GM23338 (cell line): ENCODE measurements around the gene NFIB. TPM values are rescaled to one million over a fixed set of nuclear protein-coding genes. Genes with fewer than 3 reads are reported as not detected.
A peak's percentile ranks its signal among the peaks of the same experiment; 100 is the strongest.

ENCODE experiments used
- ATAC-seq: fragments of 200-7000 bp; cut with Tn5 transposase; 3 replicates; pipeline ENCODE4 v1.9.1; 2020
- DNase-seq: peaks from one replicate; pipeline ENCODE4 v3.0.0-alpha.2; 2015; ENCODE audit warnings: low spot score
- H2AFZ ChIP-seq: fragments of 200-600 bp; sonication (generic); 2 replicates; pipeline ENCODE4 v1.8.0; 2016; ENCODE audit warnings: antibody characterized with exemption, mild to moderate bottlenecking, moderate library complexity
- H3F3A ChIP-seq: fragments of 200-600 bp; sonication (generic); replicated peaks from 2 replicates; pipeline ENCODE4 v1.8.0; 2017; ENCODE audit warnings: antibody characterized with exemption, mixed run types, low read depth
- H3K27ac ChIP-seq: fragments of 200-600 bp; sonication (generic); 2 replicates; pipeline ENCODE4 v1.6.1; 2016; ENCODE audit warnings: low read depth
- H3K27me3 ChIP-seq: fragments of 200-600 bp; sonication (generic); 2 replicates; pipeline ENCODE4 v1.8.0; 2016; ENCODE audit warnings: mild to moderate bottlenecking, mixed run types, moderate library complexity; ENCODE audit not compliant: insufficient read depth
- H3K36me3 ChIP-seq: fragments of 200-600 bp; sonication (generic); 2 replicates; pipeline ENCODE4 v1.8.0; 2016; ENCODE audit warnings: mild to moderate bottlenecking; ENCODE audit not compliant: insufficient read depth
- H3K4me1 ChIP-seq: fragments of 200-600 bp; sonication (generic); 2 replicates; pipeline ENCODE4 v1.8.0; 2016; ENCODE audit warnings: mild to moderate bottlenecking, moderate library complexity; ENCODE audit not compliant: insufficient read depth
- H3K4me2 ChIP-seq: fragments of 200-600 bp; sonication (generic); 2 replicates; pipeline ENCODE4 v1.7.1; 2017; ENCODE audit warnings: mixed run types
- H3K4me3 ChIP-seq: fragments of 200-600 bp; sonication (generic); 2 replicates; pipeline ENCODE4 v1.6.1; 2016; ENCODE audit warnings: mixed run types
- H3K79me2 ChIP-seq: fragments of 200-600 bp; sonication (generic); replicated peaks from 2 replicates; pipeline ENCODE4 v1.8.0; 2017; ENCODE audit warnings: mild to moderate bottlenecking; ENCODE audit not compliant: insufficient read depth
- H3K9me2 ChIP-seq: fragments of 200-600 bp; sonication (generic); 2 replicates; pipeline ENCODE4 v1.8.0; 2017; ENCODE audit not compliant: insufficient read depth
- H4K20me1 ChIP-seq: fragments of 200-600 bp; sonication (generic); replicated peaks from 2 replicates; pipeline ENCODE4 v1.8.0; 2017; ENCODE audit warnings: mild to moderate bottlenecking; ENCODE audit not compliant: insufficient read depth
- H3K27ac Mint-ChIP-seq: 2 replicates; pipeline ENCODE4 v1.8.0; 2020; ENCODE audit warnings: inconsistent platforms, mild to moderate bottlenecking, moderate library complexity, mixed read lengths
- H3K27me3 Mint-ChIP-seq: 3 replicates; pipeline ENCODE4 v1.8.0; 2022; ENCODE audit warnings: low read depth, mild to moderate bottlenecking, moderate library complexity, mixed read lengths, inconsistent platforms; ENCODE audit not compliant: insufficient read depth, poor library complexity
- H3K36me3 Mint-ChIP-seq: 3 replicates; pipeline ENCODE4 v1.8.0; 2021; ENCODE audit warnings: low read depth, mild to moderate bottlenecking, inconsistent platforms, moderate library complexity, mixed read lengths
- H3K4me1 Mint-ChIP-seq: 3 replicates; pipeline ENCODE4 v1.8.0; 2020; ENCODE audit warnings: mild to moderate bottlenecking, inconsistent platforms, mixed read lengths
- H3K4me3 Mint-ChIP-seq: 3 replicates; pipeline ENCODE4 v1.8.0; 2021; ENCODE audit warnings: moderate library complexity, mild to moderate bottlenecking, inconsistent platforms, mixed read lengths
- H3K9me3 Mint-ChIP-seq: 3 replicates; pipeline ENCODE4 v1.8.0; 2020; ENCODE audit warnings: moderate library complexity, mild to moderate bottlenecking, inconsistent platforms, mixed read lengths
- CREB1 ChIP-seq: fragments of 250-450 bp; sonication (Bioruptor Pico); IDR thresholded peaks from 2 replicates; pipeline ENCODE4 v1.5.0; 2020; ENCODE audit warnings: low read depth, mild to moderate bottlenecking, moderate library complexity
- EZH2 ChIP-seq: fragments of 200-600 bp; sonication (generic); IDR thresholded peaks from one replicate; pipeline ENCODE4 v1.8.0; 2017; ENCODE audit warnings: antibody characterized with exemption, mild to moderate bottlenecking, low read depth; ENCODE audit not compliant: unreplicated experiment
- EZH2phosphoT487 ChIP-seq: fragments of 200-600 bp; sonication (generic); IDR thresholded peaks from one replicate; pipeline ENCODE4 v1.8.1; 2018; ENCODE audit warnings: antibody characterized with exemption; ENCODE audit not compliant: unreplicated experiment
- JUNB ChIP-seq: IDR thresholded peaks from one replicate; pipeline ENCODE4 v1.6.1; 2016; ENCODE audit warnings: antibody characterized with exemption; ENCODE audit not compliant: unreplicated experiment
- NANOG ChIP-seq: IDR thresholded peaks from 2 replicates; pipeline ENCODE4 v1.6.1; 2016; ENCODE audit warnings: antibody characterized with exemption, borderline replicate concordance
- POLR2AphosphoS5 ChIP-seq: IDR thresholded peaks from 2 replicates; pipeline ENCODE4 v1.6.1; 2016; ENCODE audit warnings: antibody characterized with exemption, low read depth
- ZNF114 ChIP-seq: fragments of 250-450 bp; sonication (Bioruptor Pico); IDR thresholded peaks from 2 replicates; pipeline ENCODE4 v1.5.0; 2020; ENCODE audit warnings: mild to moderate bottlenecking, moderate library complexity
- polyA plus RNA-seq: library from polyadenylated mRNA; unstranded; fragments of >200 nt; fragmentation: Nextera tagmentation; extraction: Ambion mirVana; gene quantifications from 2 replicates; pipeline ENCODE4 v1.2.1, GENCODE V29; 2016
- total RNA-seq: library from RNA; depleted of rRNA; stranded (reverse); fragments of >200 nt; shearing (Covaris generic); gene quantifications from 2 replicates; pipeline ENCODE4 v1.2.3, GENCODE V29; 2014
- TF ChIP-seq, protein P1 (sequence below): IDR thresholded peaks from one replicate; pipeline ENCODE4 v1.6.1; 2018; ENCODE audit warnings: antibody characterized with exemption; ENCODE audit not compliant: unreplicated experiment
- TF ChIP-seq, protein P2 (sequence below): fragments of 250-450 bp; sonication (Bioruptor Pico); IDR thresholded peaks from 2 replicates; pipeline ENCODE4 v1.5.0; 2020; ENCODE audit warnings: mild to moderate bottlenecking, moderate library complexity
- TF ChIP-seq, protein P3 (sequence below), 2 experiments: fragments of 200-600 bp in 1 of 2; sonication (generic) in 1 of 2; conservative IDR thresholded peaks; 2 replicates each; pipeline versions ENCODE4 v1.5.1 to v1.6.1; 2016 to 2017; ENCODE audit warnings: antibody characterized with exemption in 2 of 2, low read depth in 2 of 2, mild to moderate bottlenecking in 2 of 2, moderate library complexity in 1 of 2

Gene NFIB
- total and polyA plus RNA-seq, 2 experiments from 2014 or later = 3.9 to 4.7 TPM

DNA sequence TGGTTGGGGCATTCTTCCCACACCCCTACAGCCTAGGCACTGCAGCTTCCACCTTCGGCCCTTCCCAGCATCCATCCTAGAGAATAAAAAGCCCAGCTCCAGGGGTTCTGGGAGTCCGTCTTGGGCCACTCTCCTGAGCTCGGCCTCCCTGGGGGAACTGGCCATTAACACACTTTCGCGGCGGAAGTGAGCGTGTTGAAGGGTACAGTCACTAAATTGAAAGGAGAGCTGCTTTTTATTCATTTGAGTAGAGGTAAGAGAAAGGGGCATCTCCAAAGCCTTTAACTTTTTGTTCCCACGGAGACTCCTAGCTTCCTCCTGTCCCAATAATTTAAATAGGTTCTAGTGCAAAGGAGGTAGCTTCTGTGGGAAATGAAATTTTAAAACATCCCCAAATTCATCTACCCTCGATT lies 31.0 kb upstream of the NFIB start:
- Mint-ChIP-seq H3K27me3 (peaks cover 49% of the 10 kb centered on the region), H3K4me3 (no peak overlapping the region), H3K27ac (no peak overlapping the region), H3K9me3 (no peaks in the 10 kb centered on the region), H3K36me3 (no peaks in the 10 kb centered on the region), H3K4me1 (peaks cover 36% of the 10 kb centered on the region)
- Histone ChIP-seq H3K4me3 (peak overlapping the region; percentile 88), H3K4me2 (peak overlapping the region; percentile 100), H2AFZ (peak overlapping the region; percentile 90; the same call in 1 of the 2 replicates), H3K27me3 (peaks cover 98% of the 10 kb centered on the region), H3K4me1 (peaks cover 68% of the 10 kb centered on the region), H3K9me2 (no peaks in the 10 kb centered on the region), H3K36me3 (no peaks in the 10 kb centered on the region), H3K79me2 (no peaks in the 10 kb centered on the region), H3K27ac (no peak overlapping the region; the same call in 1 of the 2 replicates), H4K20me1 (no peaks in the 10 kb centered on the region), H3F3A (peaks cover 14% of the 10 kb centered on the region)
- peak; percentile 49 for TF ChIP-seq EZH2
- TF ChIP-seq EZH2phosphoT487 = no peak
- peak; percentile 73 for DNase-seq
- ATAC-seq = peak; percentile 24

DNA sequence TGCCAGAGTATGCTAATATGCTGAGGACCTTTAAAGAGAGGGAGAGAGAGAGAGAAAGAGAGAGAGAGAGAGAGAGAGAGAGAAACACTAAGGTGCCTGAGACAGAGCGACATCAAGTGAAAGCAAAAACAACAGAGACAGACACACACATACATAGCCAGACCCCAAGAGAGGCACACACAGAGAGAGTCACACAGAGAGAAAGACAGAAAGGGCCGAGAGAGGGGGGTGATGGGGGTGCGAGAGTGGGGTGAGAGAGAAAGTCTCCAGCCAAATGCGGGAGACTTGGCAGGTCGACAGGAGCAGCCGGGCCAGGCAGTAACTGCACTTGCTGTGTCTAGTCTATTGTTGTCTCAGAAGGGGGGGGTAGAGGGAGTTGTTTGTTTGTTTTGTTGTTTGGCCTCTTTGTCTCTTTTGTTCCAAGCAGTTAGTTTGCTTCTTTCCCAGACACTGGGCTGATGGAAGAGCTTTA lies 30.1 kb upstream of the NFIB start:
- Histone ChIP-seq H3K9me2 (no peaks in the 10 kb centered on the region), H3K27ac (no peak overlapping the region), H3K4me1 (peaks cover 62% of the 10 kb centered on the region), H3K4me3 (peak overlapping the region; percentile 88), H3F3A (peaks cover 14% of the 10 kb centered on the region), H3K27me3 (peaks cover 98% of the 10 kb centered on the region), H4K20me1 (no peaks in the 10 kb centered on the region), H3K79me2 (no peaks in the 10 kb centered on the region), H3K36me3 (no peaks in the 10 kb centered on the region), H3K4me2 (peak overlapping the region; percentile 100), H2AFZ (no peak overlapping the region)
- DNase-seq (peak; percentile 65), ATAC-seq (peak; percentile 6)
- Mint-ChIP-seq H3K4me1 (peaks cover 28% of the 10 kb centered on the region), H3K9me3 (no peaks in the 10 kb centered on the region), H3K27ac (no peak overlapping the region), H3K27me3 (peaks cover 43% of the 10 kb centered on the region), H3K4me3 (no peak overlapping the region), H3K36me3 (no peaks in the 10 kb centered on the region)
- TF ChIP-seq, protein P1, sequence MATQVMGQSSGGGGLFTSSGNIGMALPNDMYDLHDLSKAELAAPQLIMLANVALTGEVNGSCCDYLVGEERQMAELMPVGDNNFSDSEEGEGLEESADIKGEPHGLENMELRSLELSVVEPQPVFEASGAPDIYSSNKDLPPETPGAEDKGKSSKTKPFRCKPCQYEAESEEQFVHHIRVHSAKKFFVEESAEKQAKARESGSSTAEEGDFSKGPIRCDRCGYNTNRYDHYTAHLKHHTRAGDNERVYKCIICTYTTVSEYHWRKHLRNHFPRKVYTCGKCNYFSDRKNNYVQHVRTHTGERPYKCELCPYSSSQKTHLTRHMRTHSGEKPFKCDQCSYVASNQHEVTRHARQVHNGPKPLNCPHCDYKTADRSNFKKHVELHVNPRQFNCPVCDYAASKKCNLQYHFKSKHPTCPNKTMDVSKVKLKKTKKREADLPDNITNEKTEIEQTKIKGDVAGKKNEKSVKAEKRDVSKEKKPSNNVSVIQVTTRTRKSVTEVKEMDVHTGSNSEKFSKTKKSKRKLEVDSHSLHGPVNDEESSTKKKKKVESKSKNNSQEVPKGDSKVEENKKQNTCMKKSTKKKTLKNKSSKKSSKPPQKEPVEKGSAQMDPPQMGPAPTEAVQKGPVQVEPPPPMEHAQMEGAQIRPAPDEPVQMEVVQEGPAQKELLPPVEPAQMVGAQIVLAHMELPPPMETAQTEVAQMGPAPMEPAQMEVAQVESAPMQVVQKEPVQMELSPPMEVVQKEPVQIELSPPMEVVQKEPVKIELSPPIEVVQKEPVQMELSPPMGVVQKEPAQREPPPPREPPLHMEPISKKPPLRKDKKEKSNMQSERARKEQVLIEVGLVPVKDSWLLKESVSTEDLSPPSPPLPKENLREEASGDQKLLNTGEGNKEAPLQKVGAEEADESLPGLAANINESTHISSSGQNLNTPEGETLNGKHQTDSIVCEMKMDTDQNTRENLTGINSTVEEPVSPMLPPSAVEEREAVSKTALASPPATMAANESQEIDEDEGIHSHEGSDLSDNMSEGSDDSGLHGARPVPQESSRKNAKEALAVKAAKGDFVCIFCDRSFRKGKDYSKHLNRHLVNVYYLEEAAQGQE = no peak
- TF ChIP-seq JUNB (no peak), EZH2 (no peak), POLR2AphosphoS5 (no peak), CREB1 (CRISPR knock-in tag) (no peak), EZH2phosphoT487 (no peak), ZNF114 (CRISPR knock-in tag) (no peak), NANOG (no peak)
- TF ChIP-seq, protein P2, sequence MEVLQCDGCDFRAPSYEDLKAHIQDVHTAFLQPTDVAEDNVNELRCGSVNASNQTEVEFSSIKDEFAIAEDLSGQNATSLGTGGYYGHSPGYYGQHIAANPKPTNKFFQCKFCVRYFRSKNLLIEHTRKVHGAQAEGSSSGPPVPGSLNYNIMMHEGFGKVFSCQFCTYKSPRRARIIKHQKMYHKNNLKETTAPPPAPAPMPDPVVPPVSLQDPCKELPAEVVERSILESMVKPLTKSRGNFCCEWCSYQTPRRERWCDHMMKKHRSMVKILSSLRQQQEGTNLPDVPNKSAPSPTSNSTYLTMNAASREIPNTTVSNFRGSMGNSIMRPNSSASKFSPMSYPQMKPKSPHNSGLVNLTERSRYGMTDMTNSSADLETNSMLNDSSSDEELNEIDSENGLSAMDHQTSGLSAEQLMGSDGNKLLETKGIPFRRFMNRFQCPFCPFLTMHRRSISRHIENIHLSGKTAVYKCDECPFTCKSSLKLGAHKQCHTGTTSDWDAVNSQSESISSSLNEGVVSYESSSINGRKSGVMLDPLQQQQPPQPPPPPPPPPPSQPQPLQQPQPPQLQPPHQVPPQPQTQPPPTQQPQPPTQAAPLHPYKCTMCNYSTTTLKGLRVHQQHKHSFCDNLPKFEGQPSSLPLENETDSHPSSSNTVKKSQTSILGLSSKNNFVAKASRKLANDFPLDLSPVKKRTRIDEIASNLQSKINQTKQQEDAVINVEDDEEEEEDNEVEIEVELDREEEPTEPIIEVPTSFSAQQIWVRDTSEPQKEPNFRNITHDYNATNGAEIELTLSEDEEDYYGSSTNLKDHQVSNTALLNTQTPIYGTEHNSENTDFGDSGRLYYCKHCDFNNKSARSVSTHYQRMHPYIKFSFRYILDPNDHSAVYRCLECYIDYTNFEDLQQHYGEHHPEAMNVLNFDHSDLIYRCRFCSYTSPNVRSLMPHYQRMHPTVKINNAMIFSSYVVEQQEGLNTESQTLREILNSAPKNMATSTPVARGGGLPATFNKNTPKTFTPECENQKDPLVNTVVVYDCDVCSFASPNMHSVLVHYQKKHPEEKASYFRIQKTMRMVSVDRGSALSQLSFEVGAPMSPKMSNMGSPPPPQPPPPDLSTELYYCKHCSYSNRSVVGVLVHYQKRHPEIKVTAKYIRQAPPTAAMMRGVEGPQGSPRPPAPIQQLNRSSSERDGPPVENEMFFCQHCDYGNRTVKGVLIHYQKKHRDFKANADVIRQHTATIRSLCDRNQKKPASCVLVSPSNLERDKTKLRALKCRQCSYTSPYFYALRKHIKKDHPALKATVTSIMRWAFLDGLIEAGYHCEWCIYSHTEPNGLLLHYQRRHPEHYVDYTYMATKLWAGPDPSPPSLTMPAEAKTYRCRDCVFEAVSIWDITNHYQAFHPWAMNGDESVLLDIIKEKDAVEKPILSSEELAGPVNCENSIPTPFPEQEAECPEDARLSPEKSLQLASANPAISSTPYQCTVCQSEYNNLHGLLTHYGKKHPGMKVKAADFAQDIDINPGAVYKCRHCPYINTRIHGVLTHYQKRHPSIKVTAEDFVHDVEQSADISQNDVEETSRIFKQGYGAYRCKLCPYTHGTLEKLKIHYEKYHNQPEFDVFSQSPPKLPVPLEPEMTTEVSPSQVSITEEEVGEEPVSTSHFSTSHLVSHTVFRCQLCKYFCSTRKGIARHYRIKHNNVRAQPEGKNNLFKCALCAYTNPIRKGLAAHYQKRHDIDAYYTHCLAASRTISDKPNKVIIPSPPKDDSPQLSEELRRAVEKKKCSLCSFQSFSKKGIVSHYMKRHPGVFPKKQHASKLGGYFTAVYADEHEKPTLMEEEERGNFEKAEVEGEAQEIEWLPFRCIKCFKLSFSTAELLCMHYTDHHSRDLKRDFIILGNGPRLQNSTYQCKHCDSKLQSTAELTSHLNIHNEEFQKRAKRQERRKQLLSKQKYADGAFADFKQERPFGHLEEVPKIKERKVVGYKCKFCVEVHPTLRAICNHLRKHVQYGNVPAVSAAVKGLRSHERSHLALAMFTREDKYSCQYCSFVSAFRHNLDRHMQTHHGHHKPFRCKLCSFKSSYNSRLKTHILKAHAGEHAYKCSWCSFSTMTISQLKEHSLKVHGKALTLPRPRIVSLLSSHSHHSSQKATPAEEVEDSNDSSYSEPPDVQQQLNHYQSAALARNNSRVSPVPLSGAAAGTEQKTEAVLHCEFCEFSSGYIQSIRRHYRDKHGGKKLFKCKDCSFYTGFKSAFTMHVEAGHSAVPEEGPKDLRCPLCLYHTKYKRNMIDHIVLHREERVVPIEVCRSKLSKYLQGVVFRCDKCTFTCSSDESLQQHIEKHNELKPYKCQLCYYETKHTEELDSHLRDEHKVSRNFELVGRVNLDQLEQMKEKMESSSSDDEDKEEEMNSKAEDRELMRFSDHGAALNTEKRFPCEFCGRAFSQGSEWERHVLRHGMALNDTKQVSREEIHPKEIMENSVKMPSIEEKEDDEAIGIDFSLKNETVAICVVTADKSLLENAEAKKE (CRISPR knock-in tag) = no peak
- TF ChIP-seq, protein P3, sequence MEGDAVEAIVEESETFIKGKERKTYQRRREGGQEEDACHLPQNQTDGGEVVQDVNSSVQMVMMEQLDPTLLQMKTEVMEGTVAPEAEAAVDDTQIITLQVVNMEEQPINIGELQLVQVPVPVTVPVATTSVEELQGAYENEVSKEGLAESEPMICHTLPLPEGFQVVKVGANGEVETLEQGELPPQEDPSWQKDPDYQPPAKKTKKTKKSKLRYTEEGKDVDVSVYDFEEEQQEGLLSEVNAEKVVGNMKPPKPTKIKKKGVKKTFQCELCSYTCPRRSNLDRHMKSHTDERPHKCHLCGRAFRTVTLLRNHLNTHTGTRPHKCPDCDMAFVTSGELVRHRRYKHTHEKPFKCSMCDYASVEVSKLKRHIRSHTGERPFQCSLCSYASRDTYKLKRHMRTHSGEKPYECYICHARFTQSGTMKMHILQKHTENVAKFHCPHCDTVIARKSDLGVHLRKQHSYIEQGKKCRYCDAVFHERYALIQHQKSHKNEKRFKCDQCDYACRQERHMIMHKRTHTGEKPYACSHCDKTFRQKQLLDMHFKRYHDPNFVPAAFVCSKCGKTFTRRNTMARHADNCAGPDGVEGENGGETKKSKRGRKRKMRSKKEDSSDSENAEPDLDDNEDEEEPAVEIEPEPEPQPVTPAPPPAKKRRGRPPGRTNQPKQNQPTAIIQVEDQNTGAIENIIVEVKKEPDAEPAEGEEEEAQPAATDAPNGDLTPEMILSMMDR (conservative IDR thresholded peaks at IDR 0.05; ENCODE audit: low read depth in 2 of 2) = no peak
